ENCODE data around the gene S100A9.

DNA sequence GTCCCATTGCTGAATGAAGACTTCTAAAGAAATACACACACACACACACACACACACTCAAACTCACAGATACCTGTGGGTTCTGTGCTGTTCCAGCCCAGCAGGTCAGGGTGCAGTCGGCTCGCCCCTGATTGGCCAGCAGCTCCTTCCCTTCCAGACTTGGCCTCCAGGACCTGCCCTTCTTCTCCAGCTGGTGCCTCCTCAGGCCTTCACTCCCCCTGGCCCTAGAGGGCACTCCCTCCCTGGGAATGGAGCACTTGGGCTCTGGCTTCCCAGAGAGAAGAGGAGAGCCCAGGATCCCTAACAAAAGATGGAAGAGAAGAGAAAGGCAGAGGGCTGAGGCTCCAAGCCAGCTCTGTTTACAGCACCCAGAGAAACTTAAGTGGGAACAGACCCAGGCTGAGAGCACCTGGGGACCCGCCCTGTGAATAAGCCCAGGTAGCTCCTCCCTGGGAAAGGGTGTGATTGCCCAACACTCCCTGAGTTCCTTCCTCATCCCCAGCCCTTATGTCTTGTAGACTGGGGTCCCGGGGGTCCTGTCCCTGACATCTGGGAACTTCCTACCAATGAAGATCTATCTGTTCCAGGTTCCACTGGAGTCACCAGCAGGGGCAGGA, 45.0 kb upstream of the S100A9 start, which contains the start of gene PGLYRP3:
- TF ChIP-seq, protein P1, sequence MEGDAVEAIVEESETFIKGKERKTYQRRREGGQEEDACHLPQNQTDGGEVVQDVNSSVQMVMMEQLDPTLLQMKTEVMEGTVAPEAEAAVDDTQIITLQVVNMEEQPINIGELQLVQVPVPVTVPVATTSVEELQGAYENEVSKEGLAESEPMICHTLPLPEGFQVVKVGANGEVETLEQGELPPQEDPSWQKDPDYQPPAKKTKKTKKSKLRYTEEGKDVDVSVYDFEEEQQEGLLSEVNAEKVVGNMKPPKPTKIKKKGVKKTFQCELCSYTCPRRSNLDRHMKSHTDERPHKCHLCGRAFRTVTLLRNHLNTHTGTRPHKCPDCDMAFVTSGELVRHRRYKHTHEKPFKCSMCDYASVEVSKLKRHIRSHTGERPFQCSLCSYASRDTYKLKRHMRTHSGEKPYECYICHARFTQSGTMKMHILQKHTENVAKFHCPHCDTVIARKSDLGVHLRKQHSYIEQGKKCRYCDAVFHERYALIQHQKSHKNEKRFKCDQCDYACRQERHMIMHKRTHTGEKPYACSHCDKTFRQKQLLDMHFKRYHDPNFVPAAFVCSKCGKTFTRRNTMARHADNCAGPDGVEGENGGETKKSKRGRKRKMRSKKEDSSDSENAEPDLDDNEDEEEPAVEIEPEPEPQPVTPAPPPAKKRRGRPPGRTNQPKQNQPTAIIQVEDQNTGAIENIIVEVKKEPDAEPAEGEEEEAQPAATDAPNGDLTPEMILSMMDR (IDR thresholded peaks at IDR 0.05): peak in 1 of 6 experiments; percentile 5
- TF ChIP-seq POLR2A (IDR thresholded peaks at IDR 0.05): no peak
